RKO (cell line): ENCODE measurements around the gene DNAH5.
"Not testable (repeated sequence)": the region's sequence is repeated elsewhere in the genome, so short reads cannot be mapped to it uniquely, and the experiment has no call there.

Experiments used
- DNase-seq: peaks from one replicate; pipeline ENCODE4 v3.0.0-alpha.2; 2016; ENCODE audit warnings: low spot score

Gene DNAH5

DNA sequence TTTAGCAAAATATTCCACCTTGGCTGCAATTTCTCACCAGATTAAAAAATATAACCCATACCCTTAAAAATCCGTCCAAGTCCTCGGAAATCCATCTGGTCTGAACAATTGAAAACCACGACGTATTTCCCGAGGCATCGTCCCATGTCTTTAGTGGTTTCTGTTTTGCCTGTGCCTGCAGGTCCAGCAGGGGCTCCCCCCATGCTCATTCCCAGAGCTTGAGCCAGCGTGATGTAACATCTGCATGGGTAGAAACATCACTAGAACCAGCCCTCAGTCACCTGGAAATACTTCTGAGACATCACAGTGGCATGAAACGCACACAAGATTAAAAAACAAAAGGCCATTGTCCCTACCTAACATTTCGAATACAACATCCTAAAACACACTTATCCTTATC is 114.0 kb downstream of the DNAH5 start:
- DNase-seq = no peak

DNA sequence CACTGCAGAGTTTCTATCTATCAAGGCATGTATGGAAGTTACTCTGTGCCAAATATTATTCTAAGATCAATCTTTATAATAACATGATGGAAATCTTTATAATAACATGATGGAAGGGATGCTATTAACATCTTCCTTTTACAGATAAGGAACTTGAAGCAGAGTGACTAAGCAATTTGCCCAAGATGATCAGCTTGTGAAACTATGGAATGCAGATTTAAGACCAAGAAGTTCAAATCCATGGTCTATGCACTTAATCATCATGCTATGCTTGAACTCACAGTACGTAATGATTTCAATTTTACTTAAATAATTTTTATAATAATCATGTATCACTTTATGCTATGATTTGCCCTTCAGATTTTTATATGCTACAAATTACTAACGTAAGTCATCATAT is 123.1 kb downstream of the DNAH5 start:
- no peak for DNase-seq

DNA sequence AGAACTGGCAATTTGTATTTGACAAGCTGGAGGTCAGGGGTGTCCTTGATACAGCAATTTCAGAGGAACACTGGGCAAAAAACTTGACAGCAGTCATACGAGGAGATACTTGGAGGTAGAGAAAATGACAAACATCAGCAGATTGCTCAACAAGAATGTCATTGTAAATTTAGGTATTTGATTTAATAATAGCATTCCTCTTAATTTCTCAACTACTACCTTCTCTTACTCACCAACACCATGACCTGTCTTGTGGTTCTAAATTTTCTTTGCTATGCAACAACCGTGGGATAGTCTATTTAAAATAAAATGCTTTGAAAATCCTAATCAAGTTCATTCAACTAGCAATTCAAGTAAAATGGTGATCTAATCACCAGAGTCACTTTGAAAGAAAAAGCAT is 128.4 kb downstream of the DNAH5 start:
- no peak for DNase-seq

GRCh38 chr5:13814301-13814700 is 130.2 kb downstream of the DNAH5 start:
- peak; percentile 24 for DNase-seq

DNA sequence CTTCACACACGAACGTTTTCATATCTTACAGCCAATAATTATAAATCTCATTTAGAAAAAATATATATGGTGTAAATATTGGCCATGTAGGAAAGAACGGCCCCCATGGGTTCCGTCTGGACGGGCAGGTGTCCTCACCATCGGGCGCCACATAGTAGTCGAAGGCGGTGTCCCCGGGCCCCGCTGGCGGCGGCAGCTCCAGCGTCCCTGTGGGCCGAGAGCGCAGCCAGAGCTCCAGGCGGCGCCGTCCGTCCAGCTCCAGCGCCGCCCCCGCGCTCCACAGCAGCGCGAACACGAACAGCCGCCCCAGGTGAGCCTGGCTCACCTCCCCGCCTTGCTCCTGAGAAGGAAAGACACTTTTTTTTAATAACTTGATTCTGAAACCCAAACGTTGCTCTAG is 134.6 kb downstream of the DNAH5 start:
- DNase-seq = no peak

GRCh38 chr5:13804336-13804735 is 140.2 kb downstream of the DNAH5 start:
- DNase-seq = no peak

GRCh38 chr5:13798569-13798968 is 145.9 kb downstream of the DNAH5 start:
- DNase-seq = not testable (repeated sequence)

GRCh38 chr5:13785781-13786415 is 158.6 kb downstream of the DNAH5 start:
- no peak for DNase-seq

DNA sequence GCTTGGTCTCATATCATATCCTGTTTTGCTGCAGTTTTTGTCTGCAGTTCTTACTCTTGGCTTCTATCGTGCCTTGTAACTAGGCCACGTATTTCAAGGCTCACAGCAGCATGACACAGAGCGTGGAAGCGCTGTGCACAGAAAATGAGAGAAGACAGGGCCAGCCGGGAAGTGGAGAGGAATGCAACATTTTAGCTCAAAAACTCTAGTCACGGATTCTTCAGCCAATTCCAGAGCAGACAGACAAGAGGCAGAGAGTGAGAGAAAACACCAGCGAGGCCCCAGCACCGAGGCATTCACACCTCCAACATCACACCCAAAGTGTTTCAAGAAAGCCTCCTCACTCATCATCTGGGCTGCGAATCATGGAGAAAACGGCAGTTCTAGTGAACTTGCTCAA is 160.8 kb downstream of the DNAH5 start:
- DNase-seq = no peak

GRCh38 chr5:13780081-13780480 is 164.4 kb downstream of the DNAH5 start:
- DNase-seq = no peak

DNA sequence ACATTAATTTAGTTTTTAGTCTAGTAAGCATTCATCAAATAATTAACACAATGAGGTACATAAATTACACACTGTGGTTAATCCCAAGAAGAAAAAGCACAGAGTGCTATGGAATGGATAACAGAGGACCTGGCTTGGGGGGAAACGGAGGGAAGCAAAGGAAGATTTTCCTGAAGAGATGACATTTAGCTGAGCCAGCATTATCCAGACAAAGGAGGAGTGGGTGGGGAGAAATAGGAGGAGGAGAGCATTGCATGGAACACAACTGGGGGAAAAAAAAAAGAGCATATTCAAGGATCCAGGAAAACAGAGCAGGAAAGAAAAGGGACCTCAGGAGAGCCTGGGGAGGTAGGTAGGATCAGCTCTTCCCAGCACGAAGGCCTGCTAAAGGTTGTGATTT is 170.8 kb downstream of the DNAH5 start:
- DNase-seq = no peak

GRCh38 chr5:13771011-13771571 is 173.4 kb downstream of the DNAH5 start:
- no peak for DNase-seq

GRCh38 chr5:13766236-13766635 is 178.3 kb downstream of the DNAH5 start:
- no peak for DNase-seq

- DNase-seq = no peak
These were observed 180.8 kb downstream of the DNAH5 start for GRCh38 chr5:13763719-13764118.

DNA sequence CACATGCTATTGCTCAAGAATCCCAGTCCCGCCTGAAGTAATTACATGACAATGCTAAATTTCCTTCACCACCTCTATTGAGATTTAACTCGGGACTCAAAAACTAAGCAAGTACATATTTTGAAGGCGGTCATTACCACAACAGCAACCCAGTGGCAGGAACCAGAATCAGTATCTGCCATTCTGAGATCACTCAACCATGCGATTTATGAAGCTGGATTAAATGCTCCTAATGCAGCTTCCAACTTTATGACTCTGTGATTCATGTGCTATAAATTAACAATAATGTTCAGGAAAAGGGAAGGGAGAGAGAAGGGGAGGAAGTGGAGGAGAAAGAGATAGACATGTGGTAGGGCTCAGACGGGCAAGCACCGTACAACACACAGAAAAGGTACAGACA is 194.7 kb downstream of the DNAH5 start:
- DNase-seq = no peak

GRCh38 chr5:13746026-13746425 is 198.5 kb downstream of the DNAH5 start:
- no peak for DNase-seq

GRCh38 chr5:13745508-13745907 is 199.0 kb downstream of the DNAH5 start:
- peak; percentile 1 for DNase-seq

DNA sequence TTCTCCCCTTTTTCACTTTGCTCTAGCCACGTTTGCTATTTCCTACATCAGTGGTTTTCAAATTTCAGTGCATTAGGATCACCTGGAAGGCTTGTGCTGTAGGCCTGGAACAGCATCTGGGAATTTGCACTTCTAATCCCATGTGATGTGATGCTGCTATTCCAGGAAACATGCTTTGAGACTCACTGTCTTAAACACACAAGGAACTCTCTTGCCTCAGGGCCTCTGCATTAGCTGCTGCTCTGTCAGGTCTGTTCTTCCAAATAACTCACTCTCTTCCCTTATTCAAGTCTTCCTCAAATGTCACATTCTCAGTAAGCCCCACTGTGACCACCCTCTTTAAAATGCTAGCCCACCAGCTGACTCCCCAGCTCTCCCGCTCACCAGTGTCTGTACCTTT is 204.0 kb downstream of the DNAH5 start:
- no peak for DNase-seq

DNA sequence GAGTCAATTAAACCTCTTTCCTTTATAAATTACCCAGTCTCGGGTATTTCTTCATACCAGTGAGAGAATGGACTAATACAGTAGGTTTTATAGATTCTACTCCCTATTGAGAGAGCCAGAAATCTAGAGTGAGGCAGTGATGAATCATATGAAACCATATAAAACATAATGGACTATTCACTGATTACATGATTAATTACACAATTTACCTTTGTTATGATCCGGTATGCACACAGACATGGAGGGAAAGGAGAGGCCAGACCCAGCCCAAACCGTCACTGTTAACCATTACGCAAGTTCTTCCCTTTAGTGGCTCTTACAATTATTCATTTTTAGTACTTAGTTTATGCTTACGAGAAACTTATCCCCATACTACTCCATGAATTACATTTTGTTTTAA is 205.0 kb downstream of the DNAH5 start:
- no peak for DNase-seq

GRCh38 chr5:13735691-13736090 is 208.8 kb downstream of the DNAH5 start:
- no peak for DNase-seq

- no peak for DNase-seq
These were observed 213.3 kb downstream of the DNAH5 start for GRCh38 chr5:13731121-13731628.

GRCh38 chr5:13708906-13709305 is 235.6 kb downstream of the DNAH5 start:
- DNase-seq = no peak

GRCh38 chr5:13708432-13708831 is 236.1 kb downstream of the DNAH5 start:
- DNase-seq = no peak

- DNase-seq = no peak
These were observed 240.1 kb downstream of the DNAH5 start for GRCh38 chr5:13704396-13704795.
